Measurements from ENCODE around the gene LIM2. TPM values are rescaled to one million over a fixed set of nuclear protein-coding genes. Genes with fewer than 3 reads are reported as not detected.

The LIM2 gene
- total and polyA plus RNA-seq, 4 donors = not detected

- Histone ChIP-seq H3K9me3 (ENCODE audit: control insufficient read depth in 4 of 4, insufficient read depth in 3 of 4, low read length in 3 of 4) (no peaks in the 10 kb centered on the region), H3K4me3 (no peak overlapping the region), H3K36me3 (ENCODE audit: control insufficient read depth in 4 of 4, insufficient read depth in 4 of 4, low read length in 4 of 4) (peaks cover 0 to 10% (median 5%) of the 10 kb centered on the region in 4 donors), H3K9ac (ENCODE audit: insufficient read depth in 1 of 2, low read length in 2 of 2) (no peak overlapping the region), H3K27me3 (ENCODE audit: control insufficient read depth in 3 of 3, insufficient read depth in 3 of 3, low read length in 2 of 3) (peaks cover 0 to 4% (median 2%) of the 10 kb centered on the region in 3 donors), H3K4me1 (ENCODE audit: control insufficient read depth in 5 of 5, insufficient read depth in 5 of 5, low read length in 5 of 5) (peaks cover 0 to 5% (median 0%) of the 10 kb centered on the region in 5 donors), H3K27ac (ENCODE audit: low read depth in 1 of 2, low read length in 1 of 2) (no peak overlapping the region)
- TF ChIP-seq CTCF (IDR thresholded peaks at IDR 0.05; ENCODE audit: control extremely low read depth, extremely low read depth) = no peak
- ATAC-seq (ENCODE audit: insufficient read depth, low FRiP score) (no peak), DNase-seq (peak in 1 of 3 donors; percentile 12)
- 91 to 92% methylated on average over 18 of the region's 18 CpGs for WGBS, 2 donors
These were observed 46.7 kb downstream of the LIM2 start for GRCh38 chr19:51341066-51341465.

GRCh38 chr19:51339687-51340656 lies 47.8 kb downstream of the LIM2 start:
- H3K9me3 ChIP-seq (ENCODE audit: control insufficient read depth in 4 of 4, insufficient read depth in 3 of 4, low read length in 3 of 4) = no peaks in the 10 kb centered on the region
- DNase-seq = peak; percentile 93 to 97 (median 93)
- H3K4me1 ChIP-seq (ENCODE audit: control insufficient read depth in 5 of 5, insufficient read depth in 5 of 5, low read length in 5 of 5) = peaks cover 0 to 5% (median 0%) of the 10 kb centered on the region in 5 donors
- peaks cover 0 to 4% (median under 1%) of the 10 kb centered on the region in 4 donors for H3K36me3 ChIP-seq (ENCODE audit: control insufficient read depth in 4 of 4, insufficient read depth in 4 of 4, low read length in 4 of 4)
- no peak for TF ChIP-seq CTCF (IDR thresholded peaks at IDR 0.05; ENCODE audit: control extremely low read depth, extremely low read depth)
- peak overlapping the region; percentile 66 to 67 for H3K27ac ChIP-seq (ENCODE audit: low read depth in 1 of 2, low read length in 1 of 2)
- ATAC-seq (ENCODE audit: insufficient read depth, low FRiP score) = peak; percentile 94
- H3K27me3 ChIP-seq (ENCODE audit: control insufficient read depth in 3 of 3, insufficient read depth in 3 of 3, low read length in 2 of 3) = peaks cover 0 to 4% (median 2%) of the 10 kb centered on the region in 3 donors
- no peak overlapping the region for H3K9ac ChIP-seq (ENCODE audit: insufficient read depth in 1 of 2, low read length in 2 of 2)
- peak overlapping the region; percentile 47 for H3K4me3 ChIP-seq
- WGBS, 2 donors = 2% methylated on average over 77 to 107 of the region's 107 CpGs

- no peak overlapping the region for H3K9ac ChIP-seq (ENCODE audit: insufficient read depth in 1 of 2, low read length in 2 of 2)
- TF ChIP-seq CTCF (IDR thresholded peaks at IDR 0.05; ENCODE audit: control extremely low read depth, extremely low read depth) = no peak
These were observed 48.5 kb downstream of the LIM2 start for GRCh38 chr19:51339313-51339686.

More at GRCh38 chr19:51339313-51339686, 48.5 kb downstream of the LIM2 start:
- Histone ChIP-seq H3K4me1 (ENCODE audit: control insufficient read depth in 5 of 5, insufficient read depth in 5 of 5, low read length in 5 of 5) (peaks cover 0 to 5% (median 0%) of the 10 kb centered on the region in 5 donors), H3K27ac (ENCODE audit: low read depth in 1 of 2, low read length in 1 of 2) (peak overlapping the region in 1 of 2 donors; percentile 59), H3K9me3 (ENCODE audit: control insufficient read depth in 4 of 4, insufficient read depth in 3 of 4, low read length in 3 of 4) (no peaks in the 10 kb centered on the region), H3K36me3 (ENCODE audit: control insufficient read depth in 4 of 4, insufficient read depth in 4 of 4, low read length in 4 of 4) (no peaks in the 10 kb centered on the region), H3K27me3 (ENCODE audit: control insufficient read depth in 3 of 3, insufficient read depth in 3 of 3, low read length in 2 of 3) (peaks cover 0 to 4% (median 2%) of the 10 kb centered on the region in 3 donors), H3K4me3 (peak overlapping the region; percentile 47)
- 0 to 1% methylated on average over 10 of the region's 10 CpGs for WGBS, 2 donors
- DNase-seq = no peak
- no peak for ATAC-seq (ENCODE audit: insufficient read depth, low FRiP score)

All from lung (tissue), 12 donors.